Gastroesophageal sphincter (tissue), 3 donors: ENCODE data around the gene DUSP10.

Experiments used
- POLR2A ChIP-seq, 2 donors: fragments of 450-650 bp; IDR thresholded peaks; one replicate each; pipeline ENCODE4 v1.6.1; 2017; ENCODE audit warnings: antibody characterized with exemption in 2 of 2, mild to moderate bottlenecking in 2 of 2, moderate library complexity in 1 of 2
- TF ChIP-seq, protein P1 (sequence below), 4 experiments: fragments of 200-600 bp in 2 of 4; fragments of 450-650 bp in 2 of 4; sonication (generic) in 1 of 4; IDR thresholded peaks; one replicate each; pipeline ENCODE4 v1.5.1; 2017 to 2019; ENCODE audit warnings: antibody characterized with exemption in 4 of 4, mild to moderate bottlenecking in 2 of 4, moderate library complexity in 2 of 4

DNA sequence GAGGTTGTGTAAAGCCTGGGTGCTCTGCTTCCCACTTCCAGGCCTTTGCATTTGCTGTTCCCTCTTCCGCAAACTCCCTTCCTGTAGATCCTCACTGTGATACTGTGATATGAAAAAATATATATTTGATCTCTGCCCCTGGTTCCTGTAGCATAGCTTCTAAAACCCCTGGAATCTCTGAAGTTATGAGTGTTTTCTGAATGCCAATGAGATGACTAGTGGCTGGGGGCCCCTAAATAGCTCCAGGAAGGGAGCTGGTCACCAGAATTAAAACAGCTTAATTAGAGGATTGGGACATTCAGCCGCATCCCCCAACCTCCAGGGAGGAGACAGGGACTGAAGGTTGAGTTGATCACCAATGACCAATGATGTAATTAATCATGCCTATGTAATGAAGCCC lies 21.9 kb downstream of the DUSP10 start:
- TF ChIP-seq, protein P1, sequence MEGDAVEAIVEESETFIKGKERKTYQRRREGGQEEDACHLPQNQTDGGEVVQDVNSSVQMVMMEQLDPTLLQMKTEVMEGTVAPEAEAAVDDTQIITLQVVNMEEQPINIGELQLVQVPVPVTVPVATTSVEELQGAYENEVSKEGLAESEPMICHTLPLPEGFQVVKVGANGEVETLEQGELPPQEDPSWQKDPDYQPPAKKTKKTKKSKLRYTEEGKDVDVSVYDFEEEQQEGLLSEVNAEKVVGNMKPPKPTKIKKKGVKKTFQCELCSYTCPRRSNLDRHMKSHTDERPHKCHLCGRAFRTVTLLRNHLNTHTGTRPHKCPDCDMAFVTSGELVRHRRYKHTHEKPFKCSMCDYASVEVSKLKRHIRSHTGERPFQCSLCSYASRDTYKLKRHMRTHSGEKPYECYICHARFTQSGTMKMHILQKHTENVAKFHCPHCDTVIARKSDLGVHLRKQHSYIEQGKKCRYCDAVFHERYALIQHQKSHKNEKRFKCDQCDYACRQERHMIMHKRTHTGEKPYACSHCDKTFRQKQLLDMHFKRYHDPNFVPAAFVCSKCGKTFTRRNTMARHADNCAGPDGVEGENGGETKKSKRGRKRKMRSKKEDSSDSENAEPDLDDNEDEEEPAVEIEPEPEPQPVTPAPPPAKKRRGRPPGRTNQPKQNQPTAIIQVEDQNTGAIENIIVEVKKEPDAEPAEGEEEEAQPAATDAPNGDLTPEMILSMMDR (IDR thresholded peaks at IDR 0.05) = no peak
- TF ChIP-seq POLR2A (IDR thresholded peaks at IDR 0.05) = no peak
